Endothelial cell of umbilical vein (primary cell): ENCODE measurements around the gene ATP5MC2. TPM values are rescaled to one million over a fixed set of nuclear protein-coding genes. Genes with fewer than 3 reads are reported as not detected.
A peak's percentile ranks its signal among the peaks of the same experiment; 100 is the strongest.

Source experiments
- BruUV-seq: library from RNA; stranded (reverse); fragments of 400-500 nt; replicated peaks from 2 replicates; lab custom pipeline; 2021; lab: Mats Ljungman, UMichigan
- CTCF ChIA-PET: fragments of 300-600, 350-600 bp; sonication (Branson Sonifier 250); formaldehyde crosslinking; loops from one replicate; lab custom pipeline; 2021; ENCODE audit warnings: antibody characterized with exemption, inconsistent platforms; lab: Charles Lee
- POLR2A ChIA-PET: fragments of 300-600, 350-600 bp; sonication (Branson Sonifier 250); formaldehyde crosslinking; loops from one replicate; lab custom pipeline; 2021; ENCODE audit warnings: antibody characterized with exemption, inconsistent platforms; lab: Charles Lee
- DNase-seq: peaks from one replicate; pipeline ENCODE4 v3.0.0-alpha.2; 2011; ENCODE audit warnings: low read depth, low spot score
- FAIRE-seq: peaks from 2 replicates; lab custom pipeline; 2011; peaks lifted over from hg19 to GRCh38; lab: Jason Lieb, UNC
- H2AFZ ChIP-seq: 2 replicates; pipeline ENCODE4 v1.6.0; 2012; ENCODE audit warnings: low read depth, low read length, control low read depth, inconsistent platforms
- H3K27ac ChIP-seq: 2 replicates; pipeline ENCODE4 v1.5.1; 2011; ENCODE audit warnings: low read depth, mild to moderate bottlenecking, control low read depth, low read length, moderate library complexity; ENCODE audit not compliant: insufficient read depth
- H3K27me3 ChIP-seq, 2 experiments: 2 replicates each; pipeline versions ENCODE4 v1.6.0 to v1.6.1; 2011; ENCODE audit warnings: low read length in 2 of 2, mixed read lengths in 1 of 2; ENCODE audit not compliant: control insufficient read depth in 2 of 2, insufficient read depth in 2 of 2
- H3K36me3 ChIP-seq, 2 experiments: 2 replicates in 1 of 2; 3 replicates in 1 of 2; pipeline ENCODE4 v1.5.1; 2011; ENCODE audit warnings: low read length in 2 of 2, mild to moderate bottlenecking in 1 of 2, moderate library complexity in 1 of 2; ENCODE audit not compliant: control insufficient read depth in 2 of 2, insufficient read depth in 2 of 2; ENCODE audit errors: extremely low read depth in 1 of 2
- H3K4me1 ChIP-seq: 3 replicates; pipeline ENCODE4 v1.5.1; 2011; ENCODE audit warnings: mild to moderate bottlenecking, low read length; ENCODE audit not compliant: control insufficient read depth, insufficient read depth; ENCODE audit errors: extremely low read depth
- H3K4me2 ChIP-seq: 2 replicates; pipeline ENCODE4 v1.6.1; 2011; ENCODE audit warnings: low read length, control low read depth, mixed read lengths; ENCODE audit not compliant: insufficient read depth
- H3K4me3 ChIP-seq, 3 experiments: fragments of 200-600 bp in 1 of 3; sonication (generic), shearing (Covaris generic) in 1 of 3; replicated peaks in 1 of 3; 2 replicates each; pipeline ENCODE4 v1.5.1; 2011 to 2016; ENCODE audit warnings: control low read depth in 3 of 3, low read length in 3 of 3, mild to moderate bottlenecking in 2 of 3, inconsistent platforms in 1 of 3, low read depth in 1 of 3, moderate library complexity in 1 of 3; ENCODE audit not compliant: insufficient read depth in 1 of 3
- H3K79me2 ChIP-seq: 2 replicates; pipeline ENCODE4 v1.6.0; 2012; ENCODE audit warnings: low read length, inconsistent platforms; ENCODE audit not compliant: control insufficient read depth, insufficient read depth
- H3K9ac ChIP-seq: replicated peaks from 2 replicates; pipeline ENCODE3; 2011; ENCODE audit warnings: low read length, control low read depth; ENCODE audit not compliant: insufficient read depth; ENCODE audit errors: extremely low read depth
- H3K9me1 ChIP-seq: replicated peaks from 3 replicates; pipeline ENCODE4 v1.6.0; 2011; ENCODE audit warnings: mild to moderate bottlenecking, low read length; ENCODE audit not compliant: control insufficient read depth, insufficient read depth; ENCODE audit errors: extremely low read depth
- H3K9me3 ChIP-seq: replicated peaks from 2 replicates; pipeline ENCODE4 v1.5.1; 2012; ENCODE audit warnings: low read length, inconsistent platforms; ENCODE audit not compliant: control insufficient read depth, insufficient read depth
- H4K20me1 ChIP-seq: replicated peaks from 2 replicates; pipeline ENCODE3; 2011; ENCODE audit warnings: mild to moderate bottlenecking, low read length; ENCODE audit not compliant: control insufficient read depth, insufficient read depth; ENCODE audit errors: extremely low read depth
- CTCF ChIP-seq, 2 donors: IDR thresholded peaks; 1 replicate in 1 of 2; 2 replicates in 1 of 2; pipeline ENCODE4 v1.5.1; 2011; ENCODE audit warnings: low read length in 2 of 2, mild to moderate bottlenecking in 2 of 2, moderate library complexity in 2 of 2, control low read depth in 1 of 2, inconsistent platforms in 1 of 2, low read depth in 1 of 2; ENCODE audit not compliant: insufficient read depth in 1 of 2; ENCODE audit errors: extremely low read depth in 1 of 2
- EZH2 ChIP-seq: IDR thresholded peaks from 2 replicates; pipeline ENCODE4 v1.6.1; 2012; ENCODE audit warnings: borderline replicate concordance, low read depth, mild to moderate bottlenecking, moderate library complexity, low read length, inconsistent platforms; ENCODE audit not compliant: severe bottlenecking
- FOS ChIP-seq: IDR thresholded peaks from 2 replicates; pipeline ENCODE4 v1.6.1; 2011; ENCODE audit warnings: mild to moderate bottlenecking, low read length, moderate library complexity, borderline replicate concordance; ENCODE audit not compliant: insufficient read depth
- GATA2 ChIP-seq: IDR thresholded peaks from 2 replicates; pipeline ENCODE4 v1.7.0; 2011; ENCODE audit warnings: low read depth, mild to moderate bottlenecking, moderate library complexity, mixed read lengths, low read length; ENCODE audit not compliant: insufficient read length, insufficient read depth
- JUN ChIP-seq: IDR thresholded peaks from 2 replicates; pipeline ENCODE4 v1.6.1; 2011; ENCODE audit warnings: borderline replicate concordance, low read depth; ENCODE audit not compliant: insufficient read length, insufficient read depth
- MAX ChIP-seq: IDR thresholded peaks from 2 replicates; pipeline ENCODE4 v1.6.1; 2011; ENCODE audit not compliant: insufficient read depth, insufficient read length
- MYC ChIP-seq: IDR thresholded peaks from one replicate; pipeline ENCODE4 v1.6.1; 2011; ENCODE audit warnings: mild to moderate bottlenecking, low read depth, low read length
- POLR2A ChIP-seq: IDR thresholded peaks from 2 replicates; pipeline ENCODE4 v1.6.1; 2012; ENCODE audit warnings: low read depth, mild to moderate bottlenecking, control low read depth, low read length
- POLR2AphosphoS5 ChIP-seq: IDR thresholded peaks from 2 replicates; pipeline ENCODE4 v1.6.1; 2012; ENCODE audit warnings: low read depth, mild to moderate bottlenecking, control low read depth, low read length, moderate library complexity; ENCODE audit not compliant: insufficient read depth
- dilution Hi-C: fragments of 300-500 bp; cut with MboI; formaldehyde crosslinking; loops from one replicate; pipeline ENCODE4 v1.15.0; 2019; ENCODE audit warnings: low sequenced_read_pairs; ENCODE audit not compliant: extremely low pct_ligation_motif_present
- intact Hi-C: fragments of 100-400 bp; cut with micrococcal nuclease; formaldehyde crosslinking; loops from one replicate; pipeline ENCODE4 v1.10.0; 2022
- polyA plus RNA-seq, 4 experiments: library from polyadenylated mRNA; depleted of rRNA in 3 of 4; stranded (reverse) in 3 of 4; unstranded in 1 of 4; fragments of >200 nt; gene quantifications; 2 replicates each; pipeline versions ENCODE4 v1.2.1 to v1.2.3, GENCODE V29; 2011 to 2012; ENCODE audit warnings: missing spikeins in 1 of 4
- total RNA-seq: library from RNA; stranded (reverse); gene quantifications from 2 replicates; pipeline ENCODE4 v1.2.3, GENCODE V29; 2021

Gene ATP5MC2
- total and polyA plus RNA-seq, 2 donors (not counting 3 experiments of a cell fraction or from before 2014, with no cell fraction given), result 402 to 820 TPM

DNA sequence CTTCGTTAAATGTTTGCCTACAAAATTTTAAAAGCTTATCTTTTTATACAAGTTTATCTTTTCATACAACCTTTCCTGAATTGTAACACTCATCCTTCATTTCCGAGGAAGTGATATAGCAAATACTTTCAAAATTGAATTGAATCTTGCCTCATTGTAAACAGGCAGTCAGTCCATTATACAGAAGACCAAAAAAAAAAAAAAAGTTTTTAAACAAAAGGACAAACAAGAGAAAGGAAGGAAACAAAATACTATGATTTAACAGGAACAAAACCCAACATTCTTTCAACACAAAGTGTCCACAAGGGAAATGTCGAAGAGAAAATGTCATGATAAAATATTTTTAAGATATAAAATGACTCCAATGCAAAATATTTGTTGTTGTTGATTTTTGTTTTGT, 58.2 kb downstream of the ATP5MC2 start:
- dilution Hi-C loops (no loop called here), intact Hi-C loops (loop anchor here (1.0 to 2.0 kb wide), 3 partner anchors 9 to 57 kb away; partner anchors contain the start of gene ATF7)
- FAIRE-seq (peak; percentile 21), DNase-seq (peak; percentile 77)
- Histone ChIP-seq H3K79me2 (peaks cover 79% of the 10 kb centered on the region), H3K9me1 (no peaks in the 10 kb centered on the region), H2AFZ (no peak overlapping the region), H3K4me2 (peak overlapping the region; percentile 99), H3K4me3 (peak overlapping the region in 2 of 3 experiments; percentile 49 to 67), H3K4me1 (peaks cover 31% of the 10 kb centered on the region), H3K9ac (peak overlapping the region; percentile 74), H4K20me1 (peaks cover 2% of the 10 kb centered on the region), H3K27ac (peak overlapping the region; percentile 76), H3K9me3 (no peaks in the 10 kb centered on the region), H3K27me3 (no peaks in the 10 kb centered on the region), H3K36me3 (peaks cover 0 to 2% of the 10 kb centered on the region in 2 experiments)
- BruUV-seq, result no TSS peak
- CTCF ChIA-PET, result interaction anchor here (0.8 to 4.5 kb wide), 6 partner anchors 12 to 74 kb away, joined by 3 to 21 read pairs (median 3); no protein-coding TSS in a partner anchor
- TF ChIP-seq POLR2AphosphoS5 (no peak), MAX (no peak), JUN (peak; percentile 33), GATA2 (peak; percentile 17)
- POLR2A ChIA-PET, result interaction anchor here (0.6 to 1.3 kb wide), 4 partner anchors 36 to 89 kb away, joined by 3 to 8 read pairs (median 6); no protein-coding TSS in a partner anchor

GRCh38 chr12:53616950-53617349, 58.9 kb downstream of the ATP5MC2 start:
- FAIRE-seq (no peak), DNase-seq (no peak)
- no peak overlapping the region for H3K4me3 ChIP-seq
- peaks cover 77% of the 10 kb centered on the region for H3K79me2 ChIP-seq
- peaks cover 2% of the 10 kb centered on the region for H4K20me1 ChIP-seq
- intact Hi-C loops, result loop anchor here (1.0 kb wide), 1 partner anchor 20 kb away; no protein-coding TSS in a partner anchor
- no peak overlapping the region for H3K9ac ChIP-seq
- H3K9me3 ChIP-seq, result no peaks in the 10 kb centered on the region
- peaks cover 0 to 2% of the 10 kb centered on the region in 2 experiments for H3K36me3 ChIP-seq
- no peak overlapping the region for H2AFZ ChIP-seq
- H3K4me1 ChIP-seq, result peaks cover 31% of the 10 kb centered on the region
- peak overlapping the region; percentile 21 for H3K27ac ChIP-seq
- TF ChIP-seq FOS, result no peak
- no peak for TF ChIP-seq POLR2A
- no peak for TF ChIP-seq CTCF (IDR thresholded peaks at IDR 0.05; ENCODE audit: extremely low read depth in 1 of 2, insufficient read depth in 1 of 2, low read depth in 1 of 2, low read length in 2 of 2)
- no peak for TF ChIP-seq MYC
- no peak for TF ChIP-seq MAX
- no peak for TF ChIP-seq GATA2
- TF ChIP-seq POLR2AphosphoS5, result no peak
- no peak for TF ChIP-seq JUN
- TF ChIP-seq EZH2, result no peak
- H3K4me2 ChIP-seq, result no peak overlapping the region
- dilution Hi-C loops, result no loop called here
- no peaks in the 10 kb centered on the region for H3K27me3 ChIP-seq
- ChIA-PET CTCF (interaction anchor here (0.8 to 4.5 kb wide), 5 partner anchors 11 to 73 kb away, joined by 3 to 21 read pairs (median 4); no protein-coding TSS in a partner anchor), POLR2A (interaction anchor here (0.7 to 1.3 kb wide), 2 partner anchors 69 to 88 kb away, joined by 6 to 8 read pairs; no protein-coding TSS in a partner anchor)
- H3K9me1 ChIP-seq, result no peaks in the 10 kb centered on the region
- BruUV-seq, result no TSS peak
